NCI-H226 (cell line): ENCODE data around the gene PTPRN2.

Source experiments
- DNase-seq: peaks from one replicate; pipeline ENCODE4 v3.0.0-alpha.2; 2015

The PTPRN2 gene

DNA sequence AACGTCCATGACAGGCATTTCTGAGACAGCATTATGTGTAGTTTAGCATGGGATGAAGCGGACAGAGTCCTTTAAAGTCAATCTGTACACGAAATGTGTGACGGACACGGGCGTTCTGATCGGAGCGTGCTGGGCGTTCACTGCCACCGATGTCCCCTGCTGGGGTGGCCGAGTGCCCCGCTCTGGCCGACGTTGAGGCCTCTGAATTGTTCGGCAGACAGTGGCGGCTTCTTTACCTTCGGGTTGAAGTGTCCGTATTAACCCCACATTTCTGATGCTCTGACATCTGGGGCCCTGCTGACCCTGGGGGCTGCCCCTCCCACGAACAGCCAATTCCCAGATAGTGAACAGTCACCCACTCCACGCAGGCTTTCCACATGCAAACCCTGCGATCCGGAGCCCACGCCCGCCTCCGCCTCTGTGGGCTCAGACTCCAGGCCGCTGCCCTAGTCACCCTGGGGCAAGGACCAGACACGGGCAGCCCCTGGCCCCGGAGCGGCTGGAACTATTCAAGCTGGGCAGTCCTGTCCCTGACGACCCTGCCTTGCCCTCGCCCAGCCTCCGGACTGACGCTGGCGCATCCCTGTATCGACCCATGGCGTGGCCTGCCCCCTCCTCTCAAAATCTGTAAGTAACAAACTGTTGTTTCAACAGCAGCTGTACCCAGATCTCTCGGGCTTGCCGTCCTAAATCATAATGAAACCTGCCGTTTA, 445.7 kb downstream of the PTPRN2 start:
- DNase-seq, result no peak

DNA sequence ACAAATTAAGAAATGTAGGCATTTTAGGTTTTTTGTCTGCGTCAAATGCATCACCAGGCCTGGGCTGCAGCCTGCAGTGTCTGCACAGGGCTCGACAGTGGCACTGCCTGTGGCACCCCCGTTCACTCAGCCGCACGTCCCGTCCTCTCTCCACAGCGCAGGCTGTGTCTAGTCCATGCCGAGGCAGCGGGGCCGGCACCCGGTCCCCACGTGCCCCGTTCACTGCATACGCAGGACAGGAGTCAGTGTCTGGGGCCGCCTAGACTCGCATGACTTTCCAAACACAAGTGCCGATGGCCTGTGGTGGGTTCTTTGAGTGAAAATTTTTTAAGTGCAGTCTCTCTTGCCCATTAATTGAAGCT, 446.4 kb downstream of the PTPRN2 start:
- no peak for DNase-seq

DNA sequence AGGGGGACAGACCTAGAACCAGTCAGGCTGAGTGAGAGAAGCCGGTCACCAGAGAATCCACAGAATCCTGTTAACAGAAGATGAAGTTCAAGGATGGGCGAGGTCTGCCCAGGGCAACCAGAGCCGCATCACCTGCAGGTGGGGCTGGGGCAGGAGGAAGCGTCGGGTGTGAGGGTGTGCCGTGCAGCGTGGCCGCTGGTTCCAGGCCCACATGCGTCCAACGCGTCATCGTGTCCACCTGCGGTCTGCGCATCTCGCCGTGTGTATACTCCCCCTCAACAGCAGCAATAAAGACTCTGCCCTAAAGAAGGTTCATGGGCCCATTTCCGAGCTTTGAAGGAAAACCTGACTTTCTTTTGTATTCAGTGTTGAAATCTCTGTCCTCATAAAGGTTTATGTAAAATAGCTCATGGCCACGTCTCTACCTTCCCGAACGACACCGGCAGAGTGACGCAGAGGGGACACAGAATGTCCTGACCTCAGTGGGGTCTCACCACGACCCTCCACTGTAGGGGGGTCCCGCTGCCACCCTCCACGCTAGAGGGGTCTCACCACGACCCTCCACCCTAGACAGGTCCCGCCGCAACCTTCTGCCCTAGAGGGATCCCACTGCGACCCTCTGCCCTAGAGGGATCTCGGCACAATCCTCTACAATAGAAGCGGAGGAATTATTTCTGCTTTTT, 446.9 kb downstream of the PTPRN2 start:
- no peak for DNase-seq

DNA sequence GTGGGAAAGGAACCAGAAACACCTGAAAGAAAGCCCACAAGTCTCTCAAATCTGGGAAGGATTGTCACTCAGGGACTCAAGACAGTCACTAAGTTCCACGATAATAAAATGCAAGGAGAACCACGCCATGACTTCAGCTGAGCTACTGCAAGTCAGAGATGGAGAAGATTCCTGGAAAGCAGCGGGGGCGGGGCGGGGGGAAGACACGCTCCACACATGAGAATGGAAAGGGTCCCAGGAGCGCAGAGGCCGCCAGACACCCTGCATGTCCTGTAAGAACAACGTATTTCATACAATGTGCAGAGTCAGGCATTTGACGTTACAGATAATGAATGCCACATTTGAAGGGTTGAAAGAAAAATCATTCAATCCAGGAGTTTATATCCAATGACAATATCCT, 448.1 kb downstream of the PTPRN2 start:
- no peak for DNase-seq

DNA sequence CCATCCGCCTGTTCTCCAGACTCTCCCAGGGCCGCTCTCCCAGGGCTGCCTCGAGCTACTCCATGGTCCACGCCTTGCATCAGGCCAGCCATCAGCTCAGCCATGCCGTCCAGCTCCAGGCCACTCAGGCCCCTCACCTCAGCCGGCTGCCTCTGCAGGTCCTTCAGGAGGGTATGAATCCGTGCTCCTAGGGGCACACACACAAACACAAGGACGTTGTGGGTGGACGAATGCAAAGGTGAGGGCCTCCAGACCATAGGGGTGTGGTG, 449.4 kb downstream of the PTPRN2 start:
- DNase-seq, result no peak

DNA sequence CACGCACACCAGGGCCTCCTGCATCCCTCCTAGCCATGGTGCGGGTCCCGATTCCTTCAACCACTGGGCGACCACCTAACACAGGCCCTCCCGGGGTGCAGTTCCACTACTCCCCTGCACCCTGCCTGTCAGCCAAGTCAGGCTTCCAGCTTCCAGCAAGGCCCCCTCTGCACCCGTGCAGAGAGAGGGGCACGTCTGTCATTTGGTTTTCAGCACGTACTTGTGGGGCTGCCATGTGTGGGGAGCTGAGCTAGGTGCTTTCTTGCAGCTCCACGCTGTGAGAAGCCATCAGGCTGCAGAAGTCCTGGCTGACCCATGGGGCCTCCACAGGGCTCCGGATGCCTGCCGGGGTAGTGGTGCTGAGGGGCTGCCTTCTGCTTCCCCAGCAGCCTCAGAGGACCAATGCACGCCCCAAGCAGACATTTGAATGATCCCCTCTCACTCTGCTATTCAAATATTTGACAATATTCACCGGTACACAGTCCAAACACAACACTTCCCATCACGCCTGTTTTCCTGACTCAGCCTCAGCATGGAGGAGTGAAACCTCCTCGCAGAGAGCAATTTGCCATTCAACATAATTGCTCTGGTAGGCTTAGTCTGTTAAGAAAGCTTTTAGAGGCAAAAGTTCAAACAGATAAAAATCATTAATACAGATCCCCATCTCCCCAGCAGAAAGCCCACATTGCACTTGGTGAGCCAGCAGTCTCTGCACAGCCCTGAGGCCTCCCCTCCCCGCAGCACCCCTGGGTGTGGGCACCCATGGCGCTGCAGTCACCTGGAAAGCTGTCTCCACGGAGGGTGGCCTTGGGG, 449.9 kb downstream of the PTPRN2 start:
- DNase-seq, result no peak

DNA sequence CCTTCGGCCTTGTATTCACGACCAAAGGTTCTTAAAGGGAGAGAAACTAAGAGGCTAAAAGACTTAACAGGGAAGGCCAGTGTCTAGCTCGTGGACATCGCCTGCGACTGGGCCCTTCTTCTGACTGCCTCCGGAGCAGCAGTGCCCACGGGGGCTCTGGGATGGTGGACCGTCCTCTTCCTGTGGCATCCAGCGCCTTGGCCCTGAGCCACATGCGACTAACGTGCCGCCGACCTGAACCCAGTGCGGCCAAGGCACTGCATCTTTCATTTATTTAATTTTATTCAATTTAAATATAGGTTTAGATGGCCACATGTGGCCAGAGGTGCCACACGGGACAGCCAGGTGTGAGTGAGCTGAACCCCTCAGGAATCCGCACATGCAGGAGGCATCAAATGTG, 451.7 kb downstream of the PTPRN2 start:
- DNase-seq, result no peak

DNA sequence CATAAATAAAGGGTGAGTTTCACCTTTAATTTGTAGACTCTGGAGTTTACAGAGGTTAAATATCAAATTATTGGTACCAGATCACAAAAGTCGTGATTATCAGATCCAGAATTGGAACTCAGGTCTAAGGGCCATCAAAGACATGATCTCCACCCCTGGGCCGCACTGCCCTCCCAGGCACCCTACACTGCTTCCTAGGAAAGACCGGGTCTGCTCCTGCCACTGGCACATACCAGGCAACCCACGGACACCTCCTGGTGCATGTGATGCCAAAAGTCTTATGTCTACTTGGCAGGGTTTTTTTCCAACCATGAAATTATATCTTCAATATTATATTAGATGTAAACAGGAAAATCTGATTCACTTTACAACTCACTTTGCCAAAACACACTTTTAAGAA, 452.8 kb downstream of the PTPRN2 start:
- DNase-seq, result no peak

DNA sequence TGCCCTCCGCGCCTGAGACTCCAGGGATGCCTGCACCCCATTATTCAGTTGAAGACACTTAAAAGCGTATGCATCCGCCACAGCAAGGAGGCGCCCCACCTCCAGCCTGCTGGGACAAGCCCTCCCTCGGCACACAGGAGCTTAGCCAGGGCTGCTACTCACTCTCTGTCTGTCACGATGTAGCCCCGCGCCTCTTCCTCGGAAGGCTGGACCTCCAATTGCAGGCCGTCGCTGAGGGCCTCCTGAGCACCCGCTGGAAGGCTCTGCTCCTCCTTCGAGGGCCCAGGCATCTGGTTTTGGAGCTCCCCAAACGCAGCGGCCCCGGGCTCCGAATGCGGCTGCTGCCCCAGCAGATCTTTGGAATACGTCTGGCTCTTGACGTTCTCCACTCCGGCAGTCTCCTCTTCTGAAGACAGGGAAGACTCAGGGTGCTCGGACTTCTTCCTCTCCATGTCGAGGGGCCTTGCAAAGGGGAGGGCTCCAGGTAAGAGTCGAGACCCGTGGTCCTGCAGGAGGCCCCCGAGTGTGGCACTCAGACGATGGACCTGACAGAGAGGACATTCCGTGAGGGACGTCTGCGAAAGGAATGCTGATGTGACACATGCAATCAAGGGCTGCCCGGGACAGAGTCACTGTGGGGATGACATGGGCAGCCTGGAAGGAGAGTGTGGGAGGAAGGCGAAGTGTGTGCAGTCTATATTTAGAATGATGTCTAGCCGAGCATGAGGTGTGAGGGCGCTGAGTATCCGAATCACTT, 453.9 kb downstream of the PTPRN2 start:
- DNase-seq, result no peak

DNA sequence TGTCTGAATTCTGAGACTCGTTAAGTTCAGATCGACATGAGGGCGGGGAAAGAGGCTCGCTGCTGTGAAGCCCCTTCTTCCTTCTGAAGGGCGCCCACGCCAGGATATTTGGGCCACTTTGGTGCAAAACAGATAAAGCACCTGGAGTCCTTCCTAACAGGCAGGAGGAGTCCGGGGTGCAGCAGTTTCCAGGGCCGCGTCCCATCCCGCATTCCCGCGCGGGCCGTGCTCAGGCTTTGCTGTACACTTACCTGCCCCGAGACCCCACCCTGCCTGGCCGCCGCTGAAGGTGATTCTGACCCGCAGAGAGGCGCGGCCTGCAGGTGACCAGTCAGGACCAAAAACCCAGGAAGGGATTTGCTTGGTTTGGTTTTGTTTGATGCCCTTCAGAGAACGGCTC, 454.6 kb downstream of the PTPRN2 start:
- no peak for DNase-seq

DNA sequence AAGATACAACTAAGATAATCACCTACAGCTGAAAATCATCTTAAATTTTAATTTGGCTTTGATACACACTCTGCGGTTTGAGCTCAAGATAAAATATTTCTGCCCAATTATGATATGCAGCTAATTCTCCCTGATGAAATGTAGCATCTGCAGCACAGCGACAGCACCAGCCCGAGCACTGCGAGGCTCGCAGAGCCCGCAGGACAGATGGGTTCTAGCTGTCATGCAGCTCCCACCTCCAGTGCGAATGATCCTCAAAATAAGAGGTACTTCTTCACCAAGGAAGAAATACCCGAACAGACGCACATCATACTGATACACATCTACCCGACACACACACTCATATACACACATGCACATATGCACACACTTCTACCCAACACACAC, 457.6 kb downstream of the PTPRN2 start:
- no peak for DNase-seq

DNA sequence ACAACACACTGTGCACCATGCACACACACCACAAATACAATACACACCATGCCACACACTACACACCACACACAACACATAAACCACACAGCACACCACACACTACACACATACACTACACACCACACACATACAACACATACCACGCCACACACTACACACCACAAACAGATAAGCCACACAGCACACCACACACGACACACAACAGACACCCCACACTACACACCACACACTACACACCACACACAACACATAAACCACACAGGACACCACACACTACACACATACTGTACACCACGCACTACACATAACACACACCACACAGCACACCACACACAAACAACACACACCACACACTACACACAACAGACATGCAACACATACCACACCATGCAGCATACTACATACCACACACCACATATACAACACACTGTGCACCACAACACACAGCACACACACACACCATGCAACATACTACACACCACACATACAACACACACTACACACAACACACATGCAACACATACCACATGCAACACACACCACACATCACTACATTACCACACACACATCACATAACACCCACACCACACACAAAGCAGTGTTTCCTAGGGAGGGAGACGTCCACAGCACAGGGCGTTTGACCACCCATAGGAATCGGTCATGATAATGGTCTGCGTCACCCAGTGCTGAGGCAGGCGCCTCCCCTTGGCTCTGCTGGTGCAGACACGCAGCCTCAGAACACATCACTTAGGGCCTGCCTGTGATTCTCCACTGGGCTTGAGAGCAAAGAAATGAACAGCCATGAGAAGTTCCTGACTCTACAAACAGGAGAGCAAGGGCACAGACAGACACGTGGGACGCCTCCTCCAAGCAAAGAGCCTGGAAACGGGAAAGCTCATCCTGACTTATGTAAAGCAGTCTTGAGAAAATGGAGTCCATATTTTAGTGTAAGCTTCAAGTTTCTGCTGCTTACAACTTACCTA, 458.3 kb downstream of the PTPRN2 start:
- no peak for DNase-seq

DNA sequence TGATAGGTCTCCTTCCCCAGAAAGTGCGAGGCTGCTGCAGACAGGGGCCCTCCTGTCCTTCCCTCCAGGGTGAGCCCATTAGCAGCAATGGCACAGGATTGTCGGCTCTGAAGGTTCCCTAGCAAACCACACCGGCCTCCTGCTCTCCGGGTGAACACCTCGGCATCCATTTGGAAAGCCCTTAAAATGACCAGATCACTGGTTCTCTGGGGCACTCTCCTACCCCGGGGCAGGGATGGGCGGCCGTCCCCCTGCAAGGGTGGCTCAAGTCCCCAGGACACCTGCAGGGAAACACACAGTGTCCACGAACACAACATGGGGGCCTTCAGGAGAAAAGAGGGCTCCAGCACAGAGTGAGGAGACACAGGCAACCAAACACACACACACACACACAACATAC, 459.1 kb downstream of the PTPRN2 start:
- no peak for DNase-seq

DNA sequence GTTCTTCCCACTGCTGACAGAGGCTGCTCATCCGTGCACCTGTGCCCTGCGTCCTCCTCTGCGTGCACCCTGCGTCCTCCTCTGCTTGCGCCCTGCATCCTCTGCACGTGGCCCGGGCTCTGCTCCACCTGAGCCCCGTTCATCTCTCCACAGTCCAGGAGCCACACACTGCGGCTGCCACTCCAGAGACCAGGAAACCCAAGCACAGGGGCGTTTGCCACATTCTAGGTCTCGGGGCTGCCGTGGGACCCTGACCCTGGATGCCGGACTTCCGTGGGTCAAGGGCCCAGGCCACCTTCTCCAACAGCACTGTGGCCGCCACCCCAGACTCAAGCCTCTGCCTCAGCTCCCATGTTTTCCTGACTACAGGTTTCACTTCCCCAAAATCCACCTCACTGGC, 460.4 kb downstream of the PTPRN2 start:
- DNase-seq, result no peak

DNA sequence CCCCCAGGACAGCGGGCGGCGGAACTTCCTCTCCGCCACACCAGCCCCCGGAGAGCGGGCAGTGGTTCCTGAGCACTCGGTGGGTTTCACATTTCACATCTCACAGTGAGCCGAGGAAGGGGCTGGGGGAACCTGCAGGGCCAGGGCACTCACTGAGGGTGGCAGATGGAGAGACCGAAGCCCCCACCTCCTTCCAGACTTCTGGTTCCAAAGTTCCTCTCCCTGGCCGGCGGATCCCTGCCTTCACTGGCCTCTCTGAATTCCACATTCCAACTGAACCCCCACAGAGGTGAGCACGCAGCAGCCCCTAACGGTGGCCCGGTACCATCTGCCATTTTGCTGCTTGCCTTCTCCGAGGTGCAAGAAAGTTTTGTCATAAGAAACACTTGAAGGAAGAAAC, 461.0 kb downstream of the PTPRN2 start:
- no peak for DNase-seq

DNA sequence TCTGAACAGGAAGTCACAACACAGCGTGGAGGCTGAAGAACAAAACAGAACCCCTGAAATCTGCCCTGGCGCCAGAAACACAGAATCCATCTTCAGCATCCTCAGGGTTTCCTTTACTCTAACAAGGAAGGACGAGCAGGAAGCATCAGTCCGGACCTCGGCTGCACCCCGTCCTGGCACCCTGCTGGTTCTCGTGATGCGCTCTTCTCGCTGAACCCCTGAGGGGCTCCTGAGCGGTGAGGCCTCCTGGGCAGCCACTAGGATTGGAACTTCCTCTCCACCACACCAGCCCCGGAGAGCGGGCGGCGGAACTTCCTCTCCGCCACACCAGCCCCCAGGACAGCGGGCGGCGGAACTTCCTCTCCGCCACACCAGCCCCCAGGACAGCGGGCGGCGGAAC, 461.9 kb downstream of the PTPRN2 start:
- no peak for DNase-seq

DNA sequence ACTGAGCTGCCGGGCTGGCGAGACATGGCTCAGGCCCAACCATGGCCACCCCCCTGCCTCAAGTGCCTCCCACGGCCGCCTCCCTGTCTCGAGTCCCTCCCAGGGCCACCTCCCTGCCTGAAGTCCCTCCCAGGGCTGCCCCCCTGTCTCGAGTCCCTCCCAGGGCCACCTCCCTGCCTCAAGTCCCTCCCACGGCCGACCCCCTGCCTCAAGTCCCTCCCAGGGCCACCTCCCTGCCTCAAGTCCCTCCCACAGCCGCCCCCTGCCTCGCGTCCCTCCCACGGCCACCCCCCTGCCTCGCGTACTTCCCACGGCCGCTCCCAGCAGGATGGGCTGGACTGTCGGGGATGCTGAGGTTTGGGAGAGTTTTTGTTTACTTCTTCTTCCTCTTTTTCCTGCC, 462.5 kb downstream of the PTPRN2 start:
- DNase-seq, result no peak

DNA sequence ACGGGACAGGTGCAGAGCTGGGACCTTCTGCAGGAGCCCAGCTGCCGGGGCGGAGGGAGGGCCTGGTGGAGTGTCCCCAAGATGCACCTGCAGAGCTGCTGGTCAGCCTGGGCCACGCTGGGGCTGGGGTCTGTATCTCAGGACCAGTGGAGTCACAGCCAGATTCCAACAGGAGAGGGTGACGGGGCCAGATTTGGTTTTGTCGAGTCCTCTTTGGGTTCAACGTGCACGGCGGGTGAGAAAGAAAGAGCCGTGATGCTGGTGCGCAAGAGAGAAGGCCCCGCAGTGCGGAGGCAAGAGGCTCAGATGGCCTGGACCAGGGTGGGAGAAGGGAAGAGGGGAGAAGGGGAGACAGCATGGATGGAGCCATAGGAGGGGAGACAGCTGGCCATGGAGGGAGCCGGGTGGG, 462.9 kb downstream of the PTPRN2 start:
- no peak for DNase-seq

DNA sequence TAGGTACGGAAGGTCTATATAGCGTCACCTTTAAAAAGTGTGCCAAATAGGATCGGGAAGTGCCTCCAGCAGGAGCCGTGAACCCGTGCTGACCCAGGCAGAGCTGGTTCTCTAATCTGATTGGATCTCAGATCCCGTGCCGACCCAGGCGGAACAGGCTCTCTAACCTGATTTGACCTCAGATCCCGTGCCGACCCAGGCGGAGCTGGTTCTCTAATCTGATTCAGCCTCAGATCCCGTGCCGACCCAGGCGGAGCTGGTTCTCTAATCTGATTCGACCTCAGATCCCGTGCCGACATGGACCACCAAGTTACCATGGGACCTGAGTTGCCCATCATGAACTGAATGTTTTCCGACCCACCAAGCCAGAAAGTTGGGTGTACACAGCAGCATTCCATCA, 463.9 kb downstream of the PTPRN2 start:
- DNase-seq, result no peak

DNA sequence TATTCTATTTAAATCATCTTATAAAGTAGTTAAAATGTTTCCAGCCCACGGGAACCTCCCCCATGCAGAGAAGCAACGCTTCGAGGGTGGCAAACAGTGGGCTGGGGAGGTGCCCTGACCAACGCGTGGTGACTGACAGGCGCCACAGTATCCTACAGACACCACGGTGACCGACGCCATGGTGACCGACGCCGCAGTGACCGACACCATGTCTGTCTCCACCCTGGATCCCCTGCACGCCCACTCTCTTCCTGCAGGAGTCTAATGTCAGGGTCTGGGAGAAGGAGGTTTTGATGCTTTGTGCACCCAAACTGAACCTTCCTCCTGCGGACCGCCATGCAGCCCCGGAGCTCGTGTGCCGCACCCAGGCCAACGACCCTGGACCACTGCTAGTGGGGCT, 464.4 kb downstream of the PTPRN2 start:
- DNase-seq, result no peak

DNA sequence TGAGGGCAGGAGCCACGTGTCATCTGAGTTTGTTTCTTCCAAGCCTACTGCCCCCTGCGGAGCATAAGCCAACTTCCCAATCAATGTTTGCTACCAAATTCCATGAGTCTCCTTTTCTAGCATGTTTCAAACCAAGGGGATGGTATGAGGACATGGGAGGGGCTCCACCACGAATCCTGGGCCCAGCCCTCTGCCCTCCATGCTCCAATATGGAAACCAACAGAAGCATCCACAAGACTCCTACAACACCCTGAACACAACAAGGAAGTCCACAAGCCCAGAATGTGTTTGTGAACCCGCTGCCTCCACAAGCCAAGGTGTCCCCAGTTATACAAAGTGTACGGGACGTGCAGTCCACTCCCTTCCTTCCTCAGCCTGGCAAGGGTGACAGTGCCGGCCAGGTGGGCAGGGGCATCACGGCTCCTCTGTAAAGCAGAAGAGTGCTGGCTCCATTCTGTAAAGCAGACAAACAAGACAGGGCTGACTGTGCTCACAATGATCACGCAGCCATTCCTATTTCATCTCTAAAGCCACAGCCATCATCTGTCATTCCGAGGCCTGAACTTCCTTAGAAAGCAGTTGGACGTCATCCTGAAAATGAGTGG, 466.1 kb downstream of the PTPRN2 start:
- DNase-seq, result no peak

DNA sequence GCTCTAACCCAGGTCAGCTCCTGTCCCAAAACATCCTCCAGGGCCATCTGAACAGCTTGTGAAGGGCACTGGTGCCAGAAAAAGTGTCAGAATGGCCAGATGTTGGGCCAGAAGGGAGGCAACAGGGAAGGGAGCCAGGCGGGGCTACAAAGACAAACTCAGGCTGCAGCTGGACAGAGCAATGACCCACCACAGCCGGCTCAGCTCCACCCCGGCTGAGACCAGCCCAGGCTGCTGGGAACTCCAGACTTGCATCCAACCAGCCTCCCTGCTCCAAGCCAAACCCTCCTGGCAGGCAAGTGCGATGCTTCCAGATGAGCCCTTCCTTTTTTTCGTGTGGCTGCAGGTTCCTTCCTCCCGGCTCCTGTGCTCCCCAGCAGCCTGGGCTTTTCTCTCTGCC, 466.9 kb downstream of the PTPRN2 start:
- DNase-seq, result no peak
